Esophagus squamous epithelium (tissue), 5 donors: ENCODE data around the gene SUSD4. TPM values are rescaled to one million over a fixed set of nuclear protein-coding genes. Genes with fewer than 3 reads are reported as not detected.

Source experiments
- DNase-seq: peaks from one replicate; lab custom pipeline; 2025; lab: John Stamatoyannopoulos, UW
- H3K27ac ChIP-seq, 4 donors: fragments of 200-600 bp; sonication (generic); one replicate each; pipeline ENCODE4 v1.5.1; 2016 to 2019; ENCODE audit warnings: mild to moderate bottlenecking in 1 of 4
- H3K27me3 ChIP-seq, 4 donors: fragments of 200-600 bp; sonication (generic); 1 replicate in 3 of 4; 2 replicates in 1 of 4; pipeline versions ENCODE4 v1.5.1 to v1.6.0; 2017 to 2021; ENCODE audit warnings: antibody characterized with exemption in 1 of 4
- H3K36me3 ChIP-seq, 3 donors: fragments of 200-600 bp; sonication (generic); one replicate each; pipeline ENCODE4 v1.5.1; 2016 to 2019
- H3K4me1 ChIP-seq, 3 donors: fragments of 200-600 bp; sonication (generic); one replicate each; pipeline ENCODE4 v1.5.1; 2017 to 2019
- H3K4me3 ChIP-seq, 4 donors: fragments of 200-600 bp; sonication (generic); 1 replicate in 3 of 4; 2 replicates in 1 of 4; pipeline ENCODE4 v1.5.1; 2016 to 2019; ENCODE audit warnings: mild to moderate bottlenecking in 2 of 4, moderate library complexity in 1 of 4
- H3K9me3 ChIP-seq, 3 donors: fragments of 200-600 bp; sonication (generic); one replicate each; pipeline ENCODE4 v1.5.1; 2016 to 2019
- POLR2A ChIP-seq, 4 donors: fragments of 450-650 bp; IDR thresholded peaks; one replicate each; pipeline ENCODE4 v1.6.1; 2017; ENCODE audit warnings: antibody characterized with exemption in 4 of 4, mild to moderate bottlenecking in 4 of 4, moderate library complexity in 3 of 4
- WGBS, 2 donors: methylation state at CpG; one replicate each; pipeline ENCODE4 v1.1.5; 2018; 5-methylcytosine and 5-hydroxymethylcytosine counted together
- intact Hi-C: fragments of 100-400 bp; cut with DNase I; formaldehyde crosslinking; loops from one replicate; pipeline ENCODE4 v1.15.0; 2022
- total RNA-seq, 4 donors: library from RNA; depleted of rRNA; stranded (reverse); fragments of >200 nt; gene quantifications; one replicate each; pipeline ENCODE4 v1.1.0, GENCODE V29; 2016
- TF ChIP-seq, protein P1 (sequence below), 6 experiments: fragments of 450-650 bp in 4 of 6; fragments of 200-600 bp in 2 of 6; sonication (generic) in 2 of 6; IDR thresholded peaks; one replicate each; pipeline ENCODE4 v1.5.1; 2016 to 2019; ENCODE audit warnings: antibody characterized with exemption in 6 of 6, mild to moderate bottlenecking in 4 of 6, moderate library complexity in 4 of 6
- donor health status: DM: yes; HTN: yes; CAD: no.

SUSD4 gene
- total RNA-seq, 4 donors from 2014 or later, result 42.7 to 50.6 (median 46.5) TPM

- no peaks in the 10 kb centered on the region for H3K36me3 ChIP-seq
- no peak overlapping the region for H3K27ac ChIP-seq
- peaks cover 0 to 6% (median 0%) of the 10 kb centered on the region in 4 donors for H3K27me3 ChIP-seq
- peaks cover 0 to 10% (median 0%) of the 10 kb centered on the region in 3 donors for H3K4me1 ChIP-seq
- TF ChIP-seq, protein P1, sequence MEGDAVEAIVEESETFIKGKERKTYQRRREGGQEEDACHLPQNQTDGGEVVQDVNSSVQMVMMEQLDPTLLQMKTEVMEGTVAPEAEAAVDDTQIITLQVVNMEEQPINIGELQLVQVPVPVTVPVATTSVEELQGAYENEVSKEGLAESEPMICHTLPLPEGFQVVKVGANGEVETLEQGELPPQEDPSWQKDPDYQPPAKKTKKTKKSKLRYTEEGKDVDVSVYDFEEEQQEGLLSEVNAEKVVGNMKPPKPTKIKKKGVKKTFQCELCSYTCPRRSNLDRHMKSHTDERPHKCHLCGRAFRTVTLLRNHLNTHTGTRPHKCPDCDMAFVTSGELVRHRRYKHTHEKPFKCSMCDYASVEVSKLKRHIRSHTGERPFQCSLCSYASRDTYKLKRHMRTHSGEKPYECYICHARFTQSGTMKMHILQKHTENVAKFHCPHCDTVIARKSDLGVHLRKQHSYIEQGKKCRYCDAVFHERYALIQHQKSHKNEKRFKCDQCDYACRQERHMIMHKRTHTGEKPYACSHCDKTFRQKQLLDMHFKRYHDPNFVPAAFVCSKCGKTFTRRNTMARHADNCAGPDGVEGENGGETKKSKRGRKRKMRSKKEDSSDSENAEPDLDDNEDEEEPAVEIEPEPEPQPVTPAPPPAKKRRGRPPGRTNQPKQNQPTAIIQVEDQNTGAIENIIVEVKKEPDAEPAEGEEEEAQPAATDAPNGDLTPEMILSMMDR (IDR thresholded peaks at IDR 0.05), result no peak
- DNase-seq, result no peak
- WGBS, 2 donors, result 88 to 100% methylated on average over 1 to 3 of the region's 4 CpGs
- no peaks in the 10 kb centered on the region for H3K9me3 ChIP-seq
- intact Hi-C loops, result no loop called here
- H3K4me3 ChIP-seq, result no peak overlapping the region
Measured at GRCh38 chr1:223204424-223204823, 159.6 kb downstream of the SUSD4 start.

GRCh38 chr1:223203694-223204093 lies 160.3 kb downstream of the SUSD4 start:
- no peak for TF ChIP-seq POLR2A (IDR thresholded peaks at IDR 0.05)
- TF ChIP-seq, protein P1 (IDR thresholded peaks at IDR 0.05), result no peak
- WGBS, 2 donors, result 83 to 93% methylated on average over 6 of the region's 6 CpGs
- peaks cover 0 to 10% (median 0%) of the 10 kb centered on the region in 3 donors for H3K4me1 ChIP-seq
- no peak for DNase-seq
- H3K27me3 ChIP-seq, result peaks cover 0 to 6% (median 0%) of the 10 kb centered on the region in 4 donors
- H3K4me3 ChIP-seq, result no peak overlapping the region
- intact Hi-C loops, result no loop called here
- no peaks in the 10 kb centered on the region for H3K9me3 ChIP-seq
- H3K27ac ChIP-seq, result no peak overlapping the region
- no peaks in the 10 kb centered on the region for H3K36me3 ChIP-seq

- H3K4me3 ChIP-seq, result no peak overlapping the region
- no CpG with 5 or more reads among the region's 9 CpGs for WGBS, 2 donors
- H3K36me3 ChIP-seq, result no peaks in the 10 kb centered on the region
- intact Hi-C loops, result no loop called here
- no peaks in the 10 kb centered on the region for H3K9me3 ChIP-seq
- no peak for DNase-seq
- peaks cover 0 to 6% (median 0%) of the 10 kb centered on the region in 4 donors for H3K27me3 ChIP-seq
- peaks cover 0 to 10% (median 0%) of the 10 kb centered on the region in 3 donors for H3K4me1 ChIP-seq
- no peak overlapping the region for H3K27ac ChIP-seq
- TF ChIP-seq, protein P1 (IDR thresholded peaks at IDR 0.05), result no peak
- no peak for TF ChIP-seq POLR2A (IDR thresholded peaks at IDR 0.05)
Measured at GRCh38 chr1:223203034-223203408, 161.0 kb downstream of the SUSD4 start.

DNA sequence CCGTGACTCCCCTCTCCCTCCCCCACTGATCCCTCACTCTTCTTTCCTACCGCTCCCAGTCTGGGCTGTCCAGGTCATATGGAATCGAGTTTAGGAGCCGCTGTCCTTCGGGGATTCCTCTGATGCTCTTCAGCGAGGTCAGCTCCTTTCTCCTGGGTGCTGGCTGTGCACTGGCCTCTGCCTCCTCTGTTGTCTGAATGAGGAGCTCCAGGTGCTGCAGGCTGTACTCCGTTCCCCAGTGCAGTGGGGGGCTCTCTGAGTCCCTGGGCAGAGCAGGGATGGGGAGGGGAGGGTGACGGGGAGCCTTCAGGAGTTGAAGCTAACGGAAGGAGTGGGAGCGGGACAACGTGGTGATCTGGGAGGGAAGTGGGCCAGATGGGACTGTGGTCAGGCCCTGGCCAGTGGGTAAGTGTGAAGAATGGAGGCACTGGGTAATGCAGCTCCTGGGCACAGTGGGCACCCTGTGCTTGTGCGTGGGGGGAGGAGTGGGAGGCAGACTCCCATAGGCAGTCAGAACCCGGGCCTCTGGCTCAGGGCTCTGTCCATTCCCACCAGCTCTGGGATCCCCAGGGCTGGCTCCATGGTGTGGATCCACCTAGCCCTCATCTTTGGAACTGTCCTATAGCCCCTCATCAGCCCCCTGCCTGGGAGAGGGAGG lies 161.5 kb downstream of the SUSD4 start:
- TF ChIP-seq, protein P1 (IDR thresholded peaks at IDR 0.05), result no peak
- TF ChIP-seq POLR2A (IDR thresholded peaks at IDR 0.05), result no peak
- Histone ChIP-seq H3K4me1 (peaks cover 0 to 10% (median 0%) of the 10 kb centered on the region in 3 donors), H3K4me3 (no peak overlapping the region), H3K36me3 (no peaks in the 10 kb centered on the region), H3K27me3 (peaks cover 0 to 6% (median 0%) of the 10 kb centered on the region in 4 donors), H3K9me3 (no peaks in the 10 kb centered on the region), H3K27ac (no peak overlapping the region)
- intact Hi-C loops, result no loop called here
- no peak for DNase-seq
- WGBS, 2 donors, result 86 to 88% methylated on average over 10 to 11 of the region's 13 CpGs

- Histone ChIP-seq H3K4me3 (no peak overlapping the region), H3K27ac (no peak overlapping the region), H3K9me3 (no peaks in the 10 kb centered on the region), H3K36me3 (no peaks in the 10 kb centered on the region), H3K27me3 (peaks cover 0 to 6% (median 0%) of the 10 kb centered on the region in 4 donors), H3K4me1 (peaks cover 0 to 10% (median 0%) of the 10 kb centered on the region in 3 donors)
- TF ChIP-seq, protein P1 (IDR thresholded peaks at IDR 0.05), result no peak
- no peak for TF ChIP-seq POLR2A (IDR thresholded peaks at IDR 0.05)
- intact Hi-C loops, result no loop called here
- 67 to 85% methylated on average over 2 of the region's 2 CpGs for WGBS, 2 donors
- no peak for DNase-seq
Measured at GRCh38 chr1:223201967-223202366, 162.0 kb downstream of the SUSD4 start.
